ENCODE results near the gene PRKX.
"Not testable (repeated sequence)": the region's sequence is repeated elsewhere in the genome, so short reads cannot be mapped to it uniquely, and the experiment has no call there.

Gene PRKX

GRCh38 chrX:3666975-3667374 is 46.5 kb downstream of the PRKX start:
- no peak for DNase-seq
- in situ Hi-C loops (cut with MboI; ENCODE audit: low pct_unique_long_range_greater_than_20kb, low sequenced_read_pairs), result no loop called here

GRCh38 chrX:3664921-3665320 is 48.5 kb downstream of the PRKX start:
- in situ Hi-C loops (cut with MboI; ENCODE audit: low pct_unique_long_range_greater_than_20kb, low sequenced_read_pairs), result no loop called here
- DNase-seq, result no peak

- in situ Hi-C loops (cut with MboI; ENCODE audit: low pct_unique_long_range_greater_than_20kb, low sequenced_read_pairs), result not testable (repeated sequence)
Observed at GRCh38 chrX:3663576-3664250, 49.7 kb downstream of the PRKX start.

GRCh38 chrX:3659761-3660160 is 53.7 kb downstream of the PRKX start:
- no peak for DNase-seq
- in situ Hi-C loops (cut with MboI; ENCODE audit: low pct_unique_long_range_greater_than_20kb, low sequenced_read_pairs), result no loop called here

More at GRCh38 chrX:3663576-3664250, 49.7 kb downstream of the PRKX start:
- peak; percentile 88 for DNase-seq

GRCh38 chrX:3655181-3655580 is 58.3 kb downstream of the PRKX start:
- in situ Hi-C loops (cut with MboI; ENCODE audit: low pct_unique_long_range_greater_than_20kb, low sequenced_read_pairs), result no loop called here

GRCh38 chrX:3653111-3653510 is 60.3 kb downstream of the PRKX start:
- DNase-seq, result no peak
- in situ Hi-C loops (cut with MboI; ENCODE audit: low pct_unique_long_range_greater_than_20kb, low sequenced_read_pairs), result no loop called here

More at GRCh38 chrX:3655181-3655580, 58.3 kb downstream of the PRKX start:
- DNase-seq, result no peak

- DNase-seq, result peak; percentile 60
- in situ Hi-C loops (cut with MboI; ENCODE audit: low pct_unique_long_range_greater_than_20kb, low sequenced_read_pairs), result no loop called here
Observed at GRCh38 chrX:3651277-3651676, 62.2 kb downstream of the PRKX start.

- no peak for DNase-seq
- in situ Hi-C loops (cut with MboI; ENCODE audit: low pct_unique_long_range_greater_than_20kb, low sequenced_read_pairs), result no loop called here
Observed at GRCh38 chrX:3648084-3648483, 65.4 kb downstream of the PRKX start.

GRCh38 chrX:3639858-3640631 is 73.4 kb downstream of the PRKX start:
- in situ Hi-C loops (cut with MboI; ENCODE audit: low pct_unique_long_range_greater_than_20kb, low sequenced_read_pairs); DNase-seq: not testable (repeated sequence)

GRCh38 chrX:3639236-3639635 is 74.2 kb downstream of the PRKX start:
- in situ Hi-C loops (cut with MboI; ENCODE audit: low pct_unique_long_range_greater_than_20kb, low sequenced_read_pairs), result no loop called here
- no peak for DNase-seq

GRCh38 chrX:3638280-3638873 is 75.1 kb downstream of the PRKX start:
- in situ Hi-C loops (cut with MboI; ENCODE audit: low pct_unique_long_range_greater_than_20kb, low sequenced_read_pairs), result no loop called here

GRCh38 chrX:3636803-3637202 is 76.6 kb downstream of the PRKX start:
- DNase-seq, result no peak
- in situ Hi-C loops (cut with MboI; ENCODE audit: low pct_unique_long_range_greater_than_20kb, low sequenced_read_pairs), result no loop called here

More at GRCh38 chrX:3638280-3638873, 75.1 kb downstream of the PRKX start:
- DNase-seq, result peak; percentile 48

- DNase-seq, result no peak
- in situ Hi-C loops (cut with MboI; ENCODE audit: low pct_unique_long_range_greater_than_20kb, low sequenced_read_pairs), result no loop called here
Observed at GRCh38 chrX:3631196-3631595, 82.3 kb downstream of the PRKX start.

- no peak for DNase-seq
- in situ Hi-C loops (cut with MboI; ENCODE audit: low pct_unique_long_range_greater_than_20kb, low sequenced_read_pairs), result no loop called here
Observed at GRCh38 chrX:3627594-3627993, 85.9 kb downstream of the PRKX start.

- no peak for DNase-seq
- in situ Hi-C loops (cut with MboI; ENCODE audit: low pct_unique_long_range_greater_than_20kb, low sequenced_read_pairs), result no loop called here
Observed at GRCh38 chrX:3621414-3621813, 92.0 kb downstream of the PRKX start.

- in situ Hi-C loops (cut with MboI; ENCODE audit: low pct_unique_long_range_greater_than_20kb, low sequenced_read_pairs); DNase-seq: not testable (repeated sequence)
Observed at GRCh38 chrX:3611744-3612143, 101.7 kb downstream of the PRKX start.

GRCh38 chrX:3609810-3610209 is 103.6 kb downstream of the PRKX start:
- DNase-seq, result no peak
- in situ Hi-C loops (cut with MboI; ENCODE audit: low pct_unique_long_range_greater_than_20kb, low sequenced_read_pairs), result no loop called here

GRCh38 chrX:3603026-3603661 is 110.3 kb downstream of the PRKX start:
- no peak for DNase-seq
- in situ Hi-C loops (cut with MboI; ENCODE audit: low pct_unique_long_range_greater_than_20kb, low sequenced_read_pairs), result no loop called here

- no peak for DNase-seq
- in situ Hi-C loops (cut with MboI; ENCODE audit: low pct_unique_long_range_greater_than_20kb, low sequenced_read_pairs), result no loop called here
Observed at GRCh38 chrX:3599802-3600430, 113.5 kb downstream of the PRKX start.
